PFSK-1 (cell line): Measurements from ENCODE around the gene SLC24A4.

Source experiments
- POLR2AphosphoS5 ChIP-seq: IDR thresholded peaks from 2 replicates; pipeline ENCODE4 v1.6.1; 2012; ENCODE audit warnings: low read depth, mild to moderate bottlenecking, control low read depth, low read length, moderate library complexity
- REST ChIP-seq, 2 experiments: IDR thresholded peaks; 2 replicates each; pipeline versions ENCODE4 v1.6.1 to v1.8.0; 2011 to 2012; ENCODE audit warnings: low read depth in 2 of 2, low read length in 2 of 2, control low read depth in 1 of 2, inconsistent platforms in 1 of 2, mild to moderate bottlenecking in 1 of 2, moderate library complexity in 1 of 2; ENCODE audit not compliant: insufficient read depth in 1 of 2
- SIN3A ChIP-seq: IDR thresholded peaks from 2 replicates; pipeline ENCODE4 v1.6.1; 2012; ENCODE audit warnings: mild to moderate bottlenecking, low read length, moderate library complexity, borderline replicate concordance; ENCODE audit not compliant: insufficient read depth

DNA sequence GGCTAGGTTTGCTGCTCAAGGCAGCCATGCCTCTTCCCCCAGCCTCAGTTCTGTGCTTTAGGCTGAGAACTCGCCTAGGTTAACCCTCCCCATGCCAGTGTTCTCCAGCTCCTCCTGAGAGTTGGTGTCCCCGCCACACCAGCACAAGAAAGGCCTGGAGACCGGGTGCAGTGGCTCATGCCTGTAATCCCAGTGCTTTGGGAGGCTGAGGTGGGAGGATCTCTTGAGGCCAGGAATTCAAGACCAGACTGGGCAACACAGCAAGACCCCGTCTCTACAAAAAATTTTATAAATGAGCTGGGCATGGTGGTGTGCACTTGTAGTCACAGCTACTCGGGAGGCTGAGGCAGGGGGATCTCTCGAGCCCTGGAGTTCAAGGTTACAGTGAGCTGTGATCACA is 200.8 kb downstream of the SLC24A4 start:
- TF ChIP-seq REST (IDR thresholded peaks at IDR 0.05; ENCODE audit: insufficient read depth in 1 of 2, low read depth in 2 of 2, low read length in 2 of 2) (no peak), SIN3A (no peak), POLR2AphosphoS5 (no peak)
